HL-60 (cell line): Measurements from ENCODE around the gene IZUMO1R.
A peak's percentile ranks its signal among the peaks of the same experiment; 100 is the strongest.

Experiments used
- DNase-seq, 2 experiments: peaks; one replicate each; pipeline ENCODE4 v3.0.0-alpha.2; 2010 to 2020; ENCODE audit warnings: low read depth in 1 of 2, low spot score in 1 of 2
- H3K27ac ChIP-seq: fragments of 250-450 bp; sonication (Bioruptor Pico); replicated peaks from 2 replicates; pipeline ENCODE4 v1.5.1; 2020; ENCODE audit warnings: mild to moderate bottlenecking, moderate library complexity
- H3K27me3 ChIP-seq: fragments of 250-450 bp; sonication (Bioruptor Pico); 2 replicates; pipeline ENCODE4 v1.5.1; 2021; ENCODE audit warnings: mild to moderate bottlenecking, moderate library complexity; ENCODE audit not compliant: insufficient read depth, poor library complexity, severe bottlenecking
- H3K4me3 ChIP-seq: replicated peaks from 2 replicates; pipeline ENCODE4 v1.5.1; 2011; ENCODE audit warnings: mild to moderate bottlenecking, control low read depth, low read length; ENCODE audit not compliant: insufficient read depth
- CTCF ChIP-seq: IDR thresholded peaks from one replicate; pipeline ENCODE4 v1.5.1; 2011; ENCODE audit warnings: low read length, control low read depth, inconsistent platforms; ENCODE audit not compliant: insufficient read depth
- GABPA ChIP-seq: IDR thresholded peaks from 2 replicates; pipeline ENCODE4 v1.6.1; 2012; ENCODE audit warnings: low read depth
- POLR2AphosphoS5 ChIP-seq: IDR thresholded peaks from 2 replicates; pipeline ENCODE4 v1.6.1; 2012; ENCODE audit warnings: low read depth
- REST ChIP-seq: IDR thresholded peaks from 2 replicates; pipeline ENCODE4 v1.6.1; 2012; ENCODE audit warnings: low read depth; ENCODE audit not compliant: insufficient replicate concordance
- SPI1 ChIP-seq: IDR thresholded peaks from 2 replicates; pipeline ENCODE4 v1.6.1; 2012; ENCODE audit warnings: low read depth, mild to moderate bottlenecking, borderline replicate concordance

IZUMO1R gene

DNA sequence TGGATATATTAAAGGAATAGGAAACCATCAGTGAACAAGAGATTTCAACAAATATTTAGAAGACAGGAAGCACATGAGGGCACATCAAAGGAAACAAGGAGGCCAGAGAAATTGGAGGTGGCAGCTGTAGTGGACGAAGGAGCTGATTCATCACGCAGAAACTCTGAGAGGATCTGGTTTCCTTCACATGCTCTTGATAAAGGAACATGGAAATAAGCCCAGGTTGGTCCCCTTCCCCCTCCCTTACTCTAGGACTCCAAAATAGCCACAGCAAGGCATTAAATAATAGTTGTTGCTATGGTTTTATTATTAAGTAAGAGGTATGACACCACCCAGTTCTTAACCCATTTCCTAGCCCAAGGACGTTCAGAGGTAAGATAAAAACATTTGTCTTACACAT, 11.3 kb downstream of the IZUMO1R start:
- Histone ChIP-seq H3K27ac (no peak overlapping the region), H3K27me3 (peaks cover 5% of the 10 kb centered on the region), H3K4me3 (no peak overlapping the region)
- DNase-seq = no peak
- no peak for TF ChIP-seq POLR2AphosphoS5

GRCh38 chr11:94322501-94322900, 18.1 kb downstream of the IZUMO1R start:
- DNase-seq = no peak
- TF ChIP-seq REST = no peak
- no peak for TF ChIP-seq SPI1
- Histone ChIP-seq H3K4me3 (no peak overlapping the region), H3K27ac (no peak overlapping the region), H3K27me3 (no peaks in the 10 kb centered on the region)

GRCh38 chr11:94325681-94326080, 21.3 kb downstream of the IZUMO1R start:
- Histone ChIP-seq H3K4me3 (no peak overlapping the region), H3K27ac (no peak overlapping the region), H3K27me3 (no peaks in the 10 kb centered on the region)
- peak in 1 of 2 experiments; percentile 71 for DNase-seq
- no peak for TF ChIP-seq GABPA
- TF ChIP-seq CTCF = peak; percentile 62

GRCh38 chr11:94326947-94327346, 22.6 kb downstream of the IZUMO1R start:
- TF ChIP-seq POLR2AphosphoS5 (no peak), SPI1 (no peak), CTCF (no peak), GABPA (no peak), REST (no peak)
- no peaks in the 10 kb centered on the region for H3K27me3 ChIP-seq
- no peak for DNase-seq
- no peak overlapping the region for H3K4me3 ChIP-seq
- H3K27ac ChIP-seq = no peak overlapping the region

DNA sequence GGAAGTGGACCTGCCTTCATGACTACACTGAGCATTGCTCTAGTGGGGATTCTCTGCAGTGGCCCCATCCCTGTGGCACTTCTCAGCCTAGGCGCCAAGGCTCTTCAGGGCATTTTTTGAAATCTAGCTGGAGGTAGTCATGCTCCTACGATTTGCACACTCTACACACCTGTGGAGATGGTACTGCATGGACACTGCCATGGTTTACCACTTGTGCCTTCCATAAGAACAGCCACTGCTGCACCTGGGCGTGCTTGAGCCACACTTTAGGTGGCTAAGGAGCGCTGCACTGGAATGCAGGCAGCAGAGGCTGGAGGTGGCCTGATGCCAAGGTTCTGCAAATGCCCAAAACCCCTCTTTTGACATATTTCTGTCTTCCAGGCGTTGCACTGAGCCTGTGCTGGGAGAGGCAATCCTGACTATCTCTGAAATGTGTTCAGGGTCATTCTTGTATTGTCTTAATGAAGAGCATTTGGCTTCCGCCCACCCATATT, 24.3 kb downstream of the IZUMO1R start:
- Histone ChIP-seq H3K27me3 (no peaks in the 10 kb centered on the region), H3K27ac (no peak overlapping the region), H3K4me3 (no peak overlapping the region)
- TF ChIP-seq POLR2AphosphoS5 (no peak), SPI1 (no peak), REST (no peak), GABPA (no peak), CTCF (no peak)
- DNase-seq = no peak
